GM12892 (cell line): ENCODE measurements around the gene MRPL16.

Experiments
- POLR2A ChIP-seq: IDR thresholded peaks from 2 replicates; pipeline ENCODE4 v1.6.1; 2011; ENCODE audit warnings: low read depth, low read length, control low read depth
- POLR2AphosphoS5 ChIP-seq: IDR thresholded peaks from 2 replicates; pipeline ENCODE4 v1.6.1; 2011; ENCODE audit warnings: low read depth, low read length, control low read depth

GRCh38 chr11:59783632-59784090, 26.9 kb downstream of the MRPL16 start:
- no peak for TF ChIP-seq POLR2A
- no peak for TF ChIP-seq POLR2AphosphoS5
